Measurements from ENCODE around the gene CEND1.

Gene CEND1

DNA sequence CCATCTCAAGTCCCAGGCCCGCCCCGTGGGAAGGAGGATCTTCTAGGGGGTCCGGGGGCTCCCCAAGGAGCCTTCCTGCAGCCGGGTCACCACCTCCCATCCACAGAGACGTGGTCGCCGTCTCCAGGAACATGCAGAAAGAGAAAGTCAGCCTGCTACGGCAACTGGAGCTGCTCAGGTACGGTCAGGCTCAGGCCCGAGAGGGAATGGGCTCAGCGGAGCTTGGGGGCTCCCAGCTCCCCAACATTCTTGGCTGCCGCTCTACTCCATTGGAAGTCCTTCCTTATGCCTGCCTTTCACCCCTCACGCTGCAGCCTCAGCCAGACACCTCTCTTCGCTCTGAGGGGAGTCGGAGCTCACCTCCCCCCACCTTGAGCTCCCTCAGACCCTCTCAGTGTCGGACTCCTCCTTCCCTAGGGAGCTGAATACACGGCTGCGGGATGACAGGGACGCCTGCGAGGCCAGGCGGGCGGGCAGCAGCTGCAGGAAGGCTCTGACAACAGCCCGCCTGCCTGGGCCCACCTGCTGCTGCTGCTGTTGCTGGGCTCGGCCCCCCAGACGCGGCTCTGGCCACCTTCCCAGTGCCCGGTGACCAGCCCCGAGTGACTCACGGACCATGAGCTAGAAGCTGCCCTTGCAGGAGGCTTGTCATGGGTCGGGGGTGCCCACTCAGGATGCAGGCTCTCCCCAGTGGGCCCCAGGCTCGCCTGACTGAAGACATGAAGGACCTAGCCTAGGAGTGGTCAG lies 41.4 kb upstream of the CEND1 start:
- TF ChIP-seq, protein P1, sequence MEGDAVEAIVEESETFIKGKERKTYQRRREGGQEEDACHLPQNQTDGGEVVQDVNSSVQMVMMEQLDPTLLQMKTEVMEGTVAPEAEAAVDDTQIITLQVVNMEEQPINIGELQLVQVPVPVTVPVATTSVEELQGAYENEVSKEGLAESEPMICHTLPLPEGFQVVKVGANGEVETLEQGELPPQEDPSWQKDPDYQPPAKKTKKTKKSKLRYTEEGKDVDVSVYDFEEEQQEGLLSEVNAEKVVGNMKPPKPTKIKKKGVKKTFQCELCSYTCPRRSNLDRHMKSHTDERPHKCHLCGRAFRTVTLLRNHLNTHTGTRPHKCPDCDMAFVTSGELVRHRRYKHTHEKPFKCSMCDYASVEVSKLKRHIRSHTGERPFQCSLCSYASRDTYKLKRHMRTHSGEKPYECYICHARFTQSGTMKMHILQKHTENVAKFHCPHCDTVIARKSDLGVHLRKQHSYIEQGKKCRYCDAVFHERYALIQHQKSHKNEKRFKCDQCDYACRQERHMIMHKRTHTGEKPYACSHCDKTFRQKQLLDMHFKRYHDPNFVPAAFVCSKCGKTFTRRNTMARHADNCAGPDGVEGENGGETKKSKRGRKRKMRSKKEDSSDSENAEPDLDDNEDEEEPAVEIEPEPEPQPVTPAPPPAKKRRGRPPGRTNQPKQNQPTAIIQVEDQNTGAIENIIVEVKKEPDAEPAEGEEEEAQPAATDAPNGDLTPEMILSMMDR (IDR thresholded peaks at IDR 0.05; ENCODE audit: poor library complexity, severe bottlenecking) = no peak
- H3K9me3 ChIP-seq (ENCODE audit: severe bottlenecking) = no peaks in the 10 kb centered on the region
- ATAC-seq (ENCODE audit: low read depth) (no peak), DNase-seq (ENCODE audit: low spot score) (no peak)
- H3K27me3 ChIP-seq (ENCODE audit: insufficient read depth, poor library complexity, severe bottlenecking) = peaks cover 18% of the 10 kb centered on the region
- H3K27ac ChIP-seq (ENCODE audit: poor library complexity, severe bottlenecking) = no peak overlapping the region
- H3K4me1 ChIP-seq (ENCODE audit: insufficient read depth, poor library complexity, severe bottlenecking) = peaks cover 13% of the 10 kb centered on the region
- H3K4me3 ChIP-seq (ENCODE audit: severe bottlenecking) = no peak overlapping the region
- H3K36me3 ChIP-seq (ENCODE audit: low read depth) = peaks cover 6% of the 10 kb centered on the region

DNA sequence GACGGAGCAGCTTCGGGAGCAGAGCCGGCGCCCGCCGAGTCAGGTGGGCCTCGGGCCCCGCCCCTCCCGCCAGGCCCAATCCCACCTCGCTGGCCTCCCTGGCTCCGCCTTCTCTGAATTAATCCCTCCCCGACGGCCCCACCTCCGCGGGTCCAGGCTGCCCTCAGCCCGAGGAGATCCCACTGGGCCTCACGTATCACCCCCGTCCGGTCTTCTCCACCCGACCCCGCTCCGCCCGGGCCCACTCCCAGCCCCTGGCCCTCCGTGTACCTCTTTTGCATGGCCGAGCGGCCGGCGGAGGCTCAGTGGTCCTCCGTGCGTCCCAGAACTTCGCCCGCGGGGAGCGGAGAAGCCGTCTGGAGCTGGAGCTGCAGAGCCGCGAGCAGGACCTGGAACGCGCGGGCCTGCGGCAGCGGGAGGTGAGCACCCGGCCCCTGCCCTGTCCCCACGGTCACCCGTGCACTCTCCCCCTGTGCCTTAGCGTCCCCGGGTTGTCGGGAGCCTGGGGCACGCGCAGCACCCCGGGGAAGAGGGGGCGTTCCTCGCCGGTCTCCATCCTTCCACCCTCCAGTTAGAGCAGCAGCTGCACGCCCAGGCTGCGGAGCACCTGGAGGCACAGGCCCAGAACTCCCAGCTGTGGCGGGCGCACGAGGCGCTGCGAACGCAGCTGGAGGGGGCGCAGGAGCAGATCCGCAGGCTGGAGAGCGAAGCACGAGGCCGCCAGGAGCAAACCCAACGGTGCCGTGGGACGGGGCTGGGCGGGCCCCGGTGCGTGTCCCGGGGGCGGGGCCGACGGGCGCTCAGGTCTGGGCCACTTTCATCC lies 40.6 kb upstream of the CEND1 start:
- DNase-seq (ENCODE audit: low spot score) (peak; percentile 88), ATAC-seq (ENCODE audit: low read depth) (peak; percentile 59)
- peak overlapping the region; percentile 20 for H3K4me3 ChIP-seq (ENCODE audit: severe bottlenecking)
- no peak overlapping the region for H3K27ac ChIP-seq (ENCODE audit: poor library complexity, severe bottlenecking)
- peaks cover 18% of the 10 kb centered on the region for H3K27me3 ChIP-seq (ENCODE audit: insufficient read depth, poor library complexity, severe bottlenecking)
- H3K4me1 ChIP-seq (ENCODE audit: insufficient read depth, poor library complexity, severe bottlenecking) = peaks cover 13% of the 10 kb centered on the region
- peaks cover 4% of the 10 kb centered on the region; the same call in 1 of the 2 replicates for H3K36me3 ChIP-seq (ENCODE audit: low read depth)
- TF ChIP-seq, protein P1 (IDR thresholded peaks at IDR 0.05; ENCODE audit: poor library complexity, severe bottlenecking) = no peak
- no peaks in the 10 kb centered on the region for H3K9me3 ChIP-seq (ENCODE audit: severe bottlenecking)

DNA sequence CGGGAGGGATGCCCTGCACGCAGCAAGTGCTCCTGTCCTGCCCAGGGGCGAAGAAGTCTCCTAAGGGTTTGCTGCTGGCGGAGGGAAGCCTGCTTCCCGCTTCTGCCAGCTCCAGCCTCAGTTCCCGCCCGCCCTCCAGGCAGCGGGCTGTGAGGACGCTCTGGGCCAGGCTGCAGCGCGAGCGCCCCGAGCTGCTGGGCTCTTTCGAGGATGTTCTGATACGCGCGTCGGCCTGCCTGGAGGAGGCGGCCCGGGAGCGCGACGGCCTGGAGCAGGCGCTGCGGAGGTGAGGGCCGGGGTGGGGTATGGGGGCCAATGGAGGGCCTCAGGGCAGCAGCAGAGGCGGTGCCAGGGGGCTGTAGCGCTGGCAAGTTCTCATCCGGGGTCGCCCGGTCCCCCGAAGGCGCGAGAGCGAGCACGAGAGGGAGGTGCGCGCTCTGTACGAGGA lies 40.0 kb upstream of the CEND1 start:
- Histone ChIP-seq H3K4me1 (ENCODE audit: insufficient read depth, poor library complexity, severe bottlenecking) (peaks cover 10% of the 10 kb centered on the region), H3K4me3 (ENCODE audit: severe bottlenecking) (peak overlapping the region; percentile 20), H3K9me3 (ENCODE audit: severe bottlenecking) (no peaks in the 10 kb centered on the region), H3K27me3 (ENCODE audit: insufficient read depth, poor library complexity, severe bottlenecking) (peaks cover 18% of the 10 kb centered on the region), H3K27ac (ENCODE audit: poor library complexity, severe bottlenecking) (no peak overlapping the region), H3K36me3 (ENCODE audit: low read depth) (no peaks in the 10 kb centered on the region)
- TF ChIP-seq, protein P1 (IDR thresholded peaks at IDR 0.05; ENCODE audit: poor library complexity, severe bottlenecking) = no peak
- no peak for DNase-seq (ENCODE audit: low spot score)
- peak; percentile 0; the same call in 1 of the 3 replicates for ATAC-seq (ENCODE audit: low read depth)

DNA sequence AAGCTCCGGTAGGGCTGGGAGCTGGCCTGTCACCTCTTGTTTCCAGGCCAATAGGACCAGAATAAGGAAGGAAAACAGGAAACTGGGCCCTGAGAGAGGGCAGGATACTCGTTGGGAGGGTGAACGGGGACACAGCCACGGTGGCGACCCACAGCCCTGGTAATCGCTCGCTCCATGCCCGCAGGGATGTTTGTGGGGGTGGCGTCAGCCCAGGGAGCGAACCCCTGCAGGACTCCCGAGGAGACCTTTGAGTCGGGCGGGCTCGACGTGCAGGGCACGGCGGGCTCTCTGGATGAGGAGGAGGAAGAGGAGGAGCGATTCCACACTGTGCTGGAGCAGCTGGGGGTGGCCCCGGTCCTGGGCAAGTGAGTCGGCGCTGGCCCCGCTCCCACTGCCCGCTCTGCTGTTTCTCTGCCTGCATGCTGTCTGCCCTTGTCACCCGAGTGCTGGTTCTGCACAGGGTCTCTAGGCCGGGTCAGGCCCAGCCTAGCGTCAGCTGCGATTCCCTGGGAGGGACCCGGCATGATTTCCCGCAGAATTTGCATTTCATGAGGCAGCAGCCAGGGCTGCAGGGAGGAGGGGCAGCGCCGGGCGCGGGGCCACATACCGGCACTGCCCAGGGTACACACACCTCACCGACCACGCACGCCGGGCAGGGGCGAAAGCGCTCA lies 39.4 kb upstream of the CEND1 start:
- Histone ChIP-seq H3K36me3 (ENCODE audit: low read depth) (no peaks in the 10 kb centered on the region), H3K9me3 (ENCODE audit: severe bottlenecking) (no peaks in the 10 kb centered on the region), H3K4me3 (ENCODE audit: severe bottlenecking) (no peak overlapping the region), H3K4me1 (ENCODE audit: insufficient read depth, poor library complexity, severe bottlenecking) (peaks cover 5% of the 10 kb centered on the region), H3K27me3 (ENCODE audit: insufficient read depth, poor library complexity, severe bottlenecking) (peaks cover 18% of the 10 kb centered on the region), H3K27ac (ENCODE audit: poor library complexity, severe bottlenecking) (no peak overlapping the region)
- TF ChIP-seq, protein P1 (IDR thresholded peaks at IDR 0.05; ENCODE audit: poor library complexity, severe bottlenecking) = no peak
- ATAC-seq (ENCODE audit: low read depth) (no peak), DNase-seq (ENCODE audit: low spot score) (no peak)
